ENCODE data around the gene COG1. TPM values are rescaled to one million over a fixed set of nuclear protein-coding genes. Genes with fewer than 3 reads are reported as not detected.

COG1 gene
- total RNA-seq, 1 experiment from 2014 or later, result 24.1 TPM

DNA sequence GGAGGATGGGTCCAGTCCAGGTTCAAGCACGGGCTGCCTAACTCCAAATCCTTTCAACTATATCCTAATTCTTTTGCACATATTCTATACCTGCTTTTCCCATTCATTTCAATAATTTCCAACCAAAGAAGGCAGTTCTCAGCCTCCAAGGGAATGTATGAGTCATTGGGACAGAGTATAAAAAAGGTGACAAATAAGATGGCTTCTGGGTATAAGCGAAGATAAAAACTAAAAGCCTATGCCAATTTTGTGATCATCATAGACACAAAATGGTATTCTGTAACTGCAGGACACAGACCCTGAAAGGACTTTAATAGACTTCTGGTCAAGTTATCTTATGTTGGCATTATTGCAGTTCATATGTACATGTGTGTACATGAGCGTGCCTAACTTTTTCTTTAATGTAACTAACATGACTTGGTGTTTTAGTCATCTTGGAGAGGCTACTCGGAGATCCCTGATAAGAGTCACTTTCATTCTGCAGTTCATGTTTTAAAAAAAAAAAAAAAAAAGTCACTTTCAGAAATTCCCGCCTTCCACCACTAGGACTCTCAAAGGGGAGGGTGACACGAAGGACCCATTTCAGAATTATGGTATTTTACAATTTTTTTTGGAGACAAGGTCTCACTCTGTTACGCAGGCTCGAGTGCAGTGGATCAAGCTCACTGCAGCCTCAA is 17.3 kb downstream of the COG1 start:
- Histone ChIP-seq H2AFZ (ENCODE audit: low read length) (no peak overlapping the region), H3K27me3 (ENCODE audit: low read length) (no peaks in the 10 kb centered on the region), H3K9ac (ENCODE audit: low read length) (no peak overlapping the region), H3K79me2 (ENCODE audit: low read length) (peaks cover 16% of the 10 kb centered on the region; the same call in 1 of the 2 replicates), H3K36me3 (ENCODE audit: low read depth, low read length) (peaks cover 50% of the 10 kb centered on the region), H3K27ac (ENCODE audit: low read length) (no peak overlapping the region), H3K9me3 (ENCODE audit: low read length) (no peaks in the 10 kb centered on the region), H3K4me3 (ENCODE audit: low read length) (no peak overlapping the region), H3K4me2 (ENCODE audit: low read length) (no peak overlapping the region), H3K4me1 (ENCODE audit: insufficient read depth, low read length) (peaks cover 5% of the 10 kb centered on the region; the same call in 1 of the 2 replicates), H3F3A (ENCODE audit: low read length, unreplicated experiment) (no peaks in the 10 kb centered on the region), H3K9me2 (replicated peaks; ENCODE audit: low read length) (no peaks in the 10 kb centered on the region), H4K20me1 (ENCODE audit: low read length) (peaks cover 8% of the 10 kb centered on the region; the same call in 1 of the 2 replicates)
- BruUV-seq (replicated peaks), result no TSS peak
- CTCF ChIA-PET, result interaction anchor here (0.6 kb wide), 1 partner anchor 17 kb away, joined by 4 read pairs; no protein-coding TSS in a partner anchor
- no peak for TF ChIP-seq EZH2 (IDR thresholded peaks at IDR 0.05; ENCODE audit: low read length, unreplicated experiment)
- no peak for TF ChIP-seq EZH2phosphoT487 (IDR thresholded peaks at IDR 0.05; ENCODE audit: borderline replicate concordance, low read length)
- TF ChIP-seq, protein P1, sequence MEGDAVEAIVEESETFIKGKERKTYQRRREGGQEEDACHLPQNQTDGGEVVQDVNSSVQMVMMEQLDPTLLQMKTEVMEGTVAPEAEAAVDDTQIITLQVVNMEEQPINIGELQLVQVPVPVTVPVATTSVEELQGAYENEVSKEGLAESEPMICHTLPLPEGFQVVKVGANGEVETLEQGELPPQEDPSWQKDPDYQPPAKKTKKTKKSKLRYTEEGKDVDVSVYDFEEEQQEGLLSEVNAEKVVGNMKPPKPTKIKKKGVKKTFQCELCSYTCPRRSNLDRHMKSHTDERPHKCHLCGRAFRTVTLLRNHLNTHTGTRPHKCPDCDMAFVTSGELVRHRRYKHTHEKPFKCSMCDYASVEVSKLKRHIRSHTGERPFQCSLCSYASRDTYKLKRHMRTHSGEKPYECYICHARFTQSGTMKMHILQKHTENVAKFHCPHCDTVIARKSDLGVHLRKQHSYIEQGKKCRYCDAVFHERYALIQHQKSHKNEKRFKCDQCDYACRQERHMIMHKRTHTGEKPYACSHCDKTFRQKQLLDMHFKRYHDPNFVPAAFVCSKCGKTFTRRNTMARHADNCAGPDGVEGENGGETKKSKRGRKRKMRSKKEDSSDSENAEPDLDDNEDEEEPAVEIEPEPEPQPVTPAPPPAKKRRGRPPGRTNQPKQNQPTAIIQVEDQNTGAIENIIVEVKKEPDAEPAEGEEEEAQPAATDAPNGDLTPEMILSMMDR (conservative IDR thresholded peaks at IDR 0.05; ENCODE audit: low read depth, low read length), result peak; percentile 62
- ATAC-seq (no peak), DNase-seq (peak; percentile 48)
- POLR2A ChIA-PET (ENCODE audit: unreplicated experiment), result no interaction called here
- intact Hi-C loops (cut with micrococcal nuclease), result no loop called here

DNA sequence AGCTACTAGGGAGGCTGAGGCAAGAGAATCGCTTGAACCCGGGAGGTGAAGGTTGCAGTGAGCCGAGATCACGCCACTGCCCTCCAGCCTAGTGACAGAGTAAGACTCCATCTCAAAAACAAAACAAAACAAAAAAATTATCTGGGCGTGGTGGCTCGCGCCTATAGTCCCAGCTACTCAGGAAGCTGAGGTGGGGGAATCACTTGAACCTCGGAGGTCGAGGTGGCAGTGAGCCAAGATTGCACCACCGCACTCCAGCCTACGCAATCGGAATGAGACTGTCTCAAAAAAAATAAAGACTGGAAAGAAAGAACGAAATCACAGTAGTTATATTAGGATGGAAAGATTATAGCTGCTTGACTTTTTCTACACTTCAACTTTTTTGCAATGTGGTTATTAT is 18.9 kb downstream of the COG1 start:
- no TSS peak for BruUV-seq (replicated peaks)
- Histone ChIP-seq H3K36me3 (ENCODE audit: low read depth, low read length) (peaks cover 34% of the 10 kb centered on the region), H3K9me3 (ENCODE audit: low read length) (no peaks in the 10 kb centered on the region), H2AFZ (ENCODE audit: low read length) (no peak overlapping the region), H3K9me2 (replicated peaks; ENCODE audit: low read length) (no peaks in the 10 kb centered on the region), H4K20me1 (ENCODE audit: low read length) (peaks cover 8% of the 10 kb centered on the region; the same call in 1 of the 2 replicates), H3K27me3 (ENCODE audit: low read length) (no peaks in the 10 kb centered on the region), H3K9ac (ENCODE audit: low read length) (no peak overlapping the region), H3K27ac (ENCODE audit: low read length) (no peak overlapping the region), H3K4me1 (ENCODE audit: insufficient read depth, low read length) (peaks cover 5% of the 10 kb centered on the region; the same call in 1 of the 2 replicates), H3F3A (ENCODE audit: low read length, unreplicated experiment) (no peaks in the 10 kb centered on the region), H3K4me2 (ENCODE audit: low read length) (no peak overlapping the region), H3K79me2 (ENCODE audit: low read length) (peaks cover 16% of the 10 kb centered on the region; the same call in 1 of the 2 replicates), H3K4me3 (ENCODE audit: low read length) (no peak overlapping the region)
- POLR2A ChIA-PET (ENCODE audit: unreplicated experiment), result no interaction called here
- DNase-seq (no peak), ATAC-seq (no peak)
- TF ChIP-seq, protein P1 (conservative IDR thresholded peaks at IDR 0.05; ENCODE audit: low read depth, low read length), result no peak
- no peak for TF ChIP-seq EZH2phosphoT487 (IDR thresholded peaks at IDR 0.05; ENCODE audit: borderline replicate concordance, low read length)
- TF ChIP-seq EZH2 (IDR thresholded peaks at IDR 0.05; ENCODE audit: low read length, unreplicated experiment), result no peak
- intact Hi-C loops (cut with micrococcal nuclease), result no loop called here
- CTCF ChIA-PET, result interaction anchor here (1.3 kb wide), 1 partner anchor 148 kb away, joined by 3 read pairs; no protein-coding TSS in a partner anchor

DNA sequence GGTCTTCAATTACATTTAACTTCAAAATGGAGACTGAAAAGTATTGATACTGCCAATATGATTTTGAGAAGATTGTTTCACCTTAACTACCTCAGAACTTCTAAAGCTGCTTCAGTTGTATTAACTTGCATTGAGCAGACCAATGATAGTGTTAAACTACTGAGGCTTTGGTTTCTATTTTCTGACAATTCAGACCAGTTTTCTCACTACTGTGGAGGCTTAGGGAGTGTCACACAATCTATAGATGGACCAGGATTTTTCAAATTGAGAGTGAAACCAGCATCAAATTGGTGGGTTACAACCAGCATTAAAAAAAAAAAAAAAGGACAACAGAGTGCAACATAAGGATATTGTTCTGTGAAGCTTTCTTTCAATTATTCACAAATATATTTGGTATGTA is 21.2 kb downstream of the COG1 start:
- H3K9ac ChIP-seq (ENCODE audit: low read length), result no peak overlapping the region
- H4K20me1 ChIP-seq (ENCODE audit: low read length), result peaks cover 8% of the 10 kb centered on the region; the same call in 1 of the 2 replicates
- no peak for ATAC-seq
- DNase-seq, result no peak
- peaks cover 5% of the 10 kb centered on the region; the same call in 1 of the 2 replicates for H3K4me1 ChIP-seq (ENCODE audit: insufficient read depth, low read length)
- no peaks in the 10 kb centered on the region for H3K9me2 ChIP-seq (replicated peaks; ENCODE audit: low read length)
- no TSS peak for BruUV-seq (replicated peaks)
- TF ChIP-seq EZH2 (IDR thresholded peaks at IDR 0.05; ENCODE audit: low read length, unreplicated experiment), result no peak
- TF ChIP-seq, protein P1 (conservative IDR thresholded peaks at IDR 0.05; ENCODE audit: low read depth, low read length), result no peak
- TF ChIP-seq EZH2phosphoT487 (IDR thresholded peaks at IDR 0.05; ENCODE audit: borderline replicate concordance, low read length), result no peak
- H2AFZ ChIP-seq (ENCODE audit: low read length), result no peak overlapping the region
- intact Hi-C loops (cut with micrococcal nuclease), result no loop called here
- H3K9me3 ChIP-seq (ENCODE audit: low read length), result no peaks in the 10 kb centered on the region
- no peak overlapping the region for H3K27ac ChIP-seq (ENCODE audit: low read length)
- CTCF ChIA-PET, result no interaction called here
- H3K79me2 ChIP-seq (ENCODE audit: low read length), result peaks cover 16% of the 10 kb centered on the region; the same call in 1 of the 2 replicates
- H3F3A ChIP-seq (ENCODE audit: low read length, unreplicated experiment), result no peaks in the 10 kb centered on the region
- POLR2A ChIA-PET (ENCODE audit: unreplicated experiment), result interaction anchor here (0.7 kb wide), 1 partner anchor 14 kb away, joined by 3 read pairs; no protein-coding TSS in a partner anchor
- no peaks in the 10 kb centered on the region for H3K27me3 ChIP-seq (ENCODE audit: low read length)
- no peak overlapping the region for H3K4me3 ChIP-seq (ENCODE audit: low read length)
- H3K4me2 ChIP-seq (ENCODE audit: low read length), result no peak overlapping the region
- H3K36me3 ChIP-seq (ENCODE audit: low read depth, low read length), result peaks cover 15% of the 10 kb centered on the region
